ENCODE data around the gene LCP2.

LCP2 gene

DNA sequence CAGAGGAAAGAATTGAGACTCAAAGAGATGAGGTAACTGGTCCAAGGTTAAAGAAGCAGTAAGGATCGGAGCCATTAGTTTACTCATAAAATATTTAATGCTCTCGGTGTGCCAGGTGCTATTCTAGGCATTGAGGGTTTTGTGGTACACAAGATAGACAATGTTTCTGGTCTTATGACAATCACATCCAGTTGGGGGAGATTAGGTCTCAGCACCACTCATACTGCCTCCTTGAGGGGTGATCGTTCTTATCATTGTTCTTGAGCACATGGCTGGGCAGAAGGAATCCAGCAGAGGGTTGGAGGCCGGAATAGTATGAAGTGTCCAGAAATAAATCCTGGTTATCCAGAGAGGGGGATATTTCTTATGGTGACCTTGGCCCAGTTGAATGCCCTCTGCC lies 40.7 kb upstream of the LCP2 start:
- ATAC-seq, result no peak
- TF ChIP-seq CSDC2 (CRISPR knock-in tag; IDR thresholded peaks at IDR 0.05), result no peak
- no peak for TF ChIP-seq ZNF565 (CRISPR knock-in tag; conservative IDR thresholded peaks at IDR 0.05; ENCODE audit: low read depth)
- TF ChIP-seq ARNTL (CRISPR knock-in tag; IDR thresholded peaks at IDR 0.05; ENCODE audit: borderline replicate concordance, low read depth), result no peak

DNA sequence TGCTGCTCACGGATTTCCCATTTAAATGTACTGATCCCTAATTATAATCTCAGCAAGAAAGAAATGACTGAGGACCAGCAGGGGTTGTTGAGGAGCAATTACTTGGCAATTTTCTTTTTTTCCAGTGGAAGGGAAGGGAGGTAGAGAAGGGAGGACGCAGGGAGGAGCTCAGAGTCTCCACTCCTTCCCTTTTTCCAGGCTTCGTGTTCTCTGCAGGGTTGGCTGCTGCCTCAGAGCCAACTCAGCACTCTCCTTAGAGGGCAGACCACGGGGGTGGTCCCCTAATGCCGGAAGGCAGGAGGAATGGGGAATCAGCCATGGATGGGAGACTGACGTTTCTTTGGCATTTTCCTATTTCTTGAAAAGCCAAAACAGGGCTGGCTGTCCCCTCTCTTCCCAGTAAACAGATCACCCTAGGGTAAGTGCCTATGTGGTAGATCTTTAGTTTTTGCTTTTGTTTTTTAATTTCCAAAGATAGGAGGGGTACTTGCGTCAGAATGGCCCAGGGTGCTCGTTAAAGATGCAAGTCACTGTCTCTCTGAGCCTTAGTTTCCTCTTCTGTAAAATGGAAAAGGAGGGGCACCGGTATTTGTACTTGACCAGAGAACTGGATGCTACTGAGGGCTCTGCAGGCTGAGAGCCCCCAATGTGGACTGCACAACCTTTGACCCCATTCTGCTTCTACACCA lies 39.6 kb upstream of the LCP2 start:
- ATAC-seq, result no peak
- TF ChIP-seq TCF4 (CRISPR knock-in tag; IDR thresholded peaks at IDR 0.05; ENCODE audit: borderline replicate concordance), result no peak
- no peak for TF ChIP-seq SNAI2 (CRISPR knock-in tag; IDR thresholded peaks at IDR 0.05)
- TF ChIP-seq ZC3H10 (CRISPR knock-in tag; IDR thresholded peaks at IDR 0.05), result no peak
- no peak for TF ChIP-seq CSDC2 (CRISPR knock-in tag; IDR thresholded peaks at IDR 0.05)
- no peak for TF ChIP-seq TOX (CRISPR knock-in tag; IDR thresholded peaks at IDR 0.05; ENCODE audit: borderline replicate concordance)
- TF ChIP-seq, protein P1, sequence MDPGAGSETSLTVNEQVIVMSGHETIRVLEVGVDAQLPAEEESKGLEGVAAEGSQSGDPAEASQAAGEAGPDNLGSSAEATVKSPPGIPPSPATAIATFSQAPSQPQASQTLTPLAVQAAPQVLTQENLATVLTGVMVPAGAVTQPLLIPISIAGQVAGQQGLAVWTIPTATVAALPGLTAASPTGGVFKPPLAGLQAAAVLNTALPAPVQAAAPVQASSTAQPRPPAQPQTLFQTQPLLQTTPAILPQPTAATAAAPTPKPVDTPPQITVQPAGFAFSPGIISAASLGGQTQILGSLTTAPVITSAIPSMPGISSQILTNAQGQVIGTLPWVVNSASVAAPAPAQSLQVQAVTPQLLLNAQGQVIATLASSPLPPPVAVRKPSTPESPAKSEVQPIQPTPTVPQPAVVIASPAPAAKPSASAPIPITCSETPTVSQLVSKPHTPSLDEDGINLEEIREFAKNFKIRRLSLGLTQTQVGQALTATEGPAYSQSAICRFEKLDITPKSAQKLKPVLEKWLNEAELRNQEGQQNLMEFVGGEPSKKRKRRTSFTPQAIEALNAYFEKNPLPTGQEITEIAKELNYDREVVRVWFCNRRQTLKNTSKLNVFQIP (CRISPR knock-in tag; IDR thresholded peaks at IDR 0.05; ENCODE audit: borderline replicate concordance, low read depth), result no peak
- TF ChIP-seq GLIS3 (CRISPR knock-in tag; IDR thresholded peaks at IDR 0.05), result no peak
- TF ChIP-seq BACH2 (CRISPR knock-in tag; IDR thresholded peaks at IDR 0.05; ENCODE audit: borderline replicate concordance), result no peak
- TF ChIP-seq ESRRG (CRISPR knock-in tag; IDR thresholded peaks at IDR 0.05), result no peak
- TF ChIP-seq, protein P2, sequence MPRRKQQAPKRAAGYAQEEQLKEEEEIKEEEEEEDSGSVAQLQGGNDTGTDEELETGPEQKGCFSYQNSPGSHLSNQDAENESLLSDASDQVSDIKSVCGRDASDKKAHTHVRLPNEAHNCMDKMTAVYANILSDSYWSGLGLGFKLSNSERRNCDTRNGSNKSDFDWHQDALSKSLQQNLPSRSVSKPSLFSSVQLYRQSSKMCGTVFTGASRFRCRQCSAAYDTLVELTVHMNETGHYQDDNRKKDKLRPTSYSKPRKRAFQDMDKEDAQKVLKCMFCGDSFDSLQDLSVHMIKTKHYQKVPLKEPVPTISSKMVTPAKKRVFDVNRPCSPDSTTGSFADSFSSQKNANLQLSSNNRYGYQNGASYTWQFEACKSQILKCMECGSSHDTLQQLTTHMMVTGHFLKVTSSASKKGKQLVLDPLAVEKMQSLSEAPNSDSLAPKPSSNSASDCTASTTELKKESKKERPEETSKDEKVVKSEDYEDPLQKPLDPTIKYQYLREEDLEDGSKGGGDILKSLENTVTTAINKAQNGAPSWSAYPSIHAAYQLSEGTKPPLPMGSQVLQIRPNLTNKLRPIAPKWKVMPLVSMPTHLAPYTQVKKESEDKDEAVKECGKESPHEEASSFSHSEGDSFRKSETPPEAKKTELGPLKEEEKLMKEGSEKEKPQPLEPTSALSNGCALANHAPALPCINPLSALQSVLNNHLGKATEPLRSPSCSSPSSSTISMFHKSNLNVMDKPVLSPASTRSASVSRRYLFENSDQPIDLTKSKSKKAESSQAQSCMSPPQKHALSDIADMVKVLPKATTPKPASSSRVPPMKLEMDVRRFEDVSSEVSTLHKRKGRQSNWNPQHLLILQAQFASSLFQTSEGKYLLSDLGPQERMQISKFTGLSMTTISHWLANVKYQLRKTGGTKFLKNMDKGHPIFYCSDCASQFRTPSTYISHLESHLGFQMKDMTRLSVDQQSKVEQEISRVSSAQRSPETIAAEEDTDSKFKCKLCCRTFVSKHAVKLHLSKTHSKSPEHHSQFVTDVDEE (CRISPR knock-in tag; IDR thresholded peaks at IDR 0.05), result no peak
- TF ChIP-seq, protein P3, sequence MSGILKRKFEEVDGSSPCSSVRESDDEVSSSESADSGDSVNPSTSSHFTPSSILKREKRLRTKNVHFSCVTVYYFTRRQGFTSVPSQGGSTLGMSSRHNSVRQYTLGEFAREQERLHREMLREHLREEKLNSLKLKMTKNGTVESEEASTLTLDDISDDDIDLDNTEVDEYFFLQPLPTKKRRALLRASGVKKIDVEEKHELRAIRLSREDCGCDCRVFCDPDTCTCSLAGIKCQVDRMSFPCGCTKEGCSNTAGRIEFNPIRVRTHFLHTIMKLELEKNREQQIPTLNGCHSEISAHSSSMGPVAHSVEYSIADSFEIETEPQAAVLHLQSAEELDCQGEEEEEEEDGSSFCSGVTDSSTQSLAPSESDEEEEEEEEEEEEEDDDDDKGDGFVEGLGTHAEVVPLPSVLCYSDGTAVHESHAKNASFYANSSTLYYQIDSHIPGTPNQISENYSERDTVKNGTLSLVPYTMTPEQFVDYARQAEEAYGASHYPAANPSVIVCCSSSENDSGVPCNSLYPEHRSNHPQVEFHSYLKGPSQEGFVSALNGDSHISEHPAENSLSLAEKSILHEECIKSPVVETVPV (CRISPR knock-in tag; IDR thresholded peaks at IDR 0.05), result no peak
- TF ChIP-seq ZNF565 (CRISPR knock-in tag; conservative IDR thresholded peaks at IDR 0.05; ENCODE audit: low read depth), result no peak
- no peak for TF ChIP-seq OSR1 (CRISPR knock-in tag; IDR thresholded peaks at IDR 0.05)
- TF ChIP-seq ZNF70 (CRISPR knock-in tag; IDR thresholded peaks at IDR 0.05), result no peak
- TF ChIP-seq ZFP30 (CRISPR knock-in tag; IDR thresholded peaks at IDR 0.05), result no peak
- no peak for TF ChIP-seq ARNTL (CRISPR knock-in tag; IDR thresholded peaks at IDR 0.05; ENCODE audit: borderline replicate concordance, low read depth)
- TF ChIP-seq ZNF8 (CRISPR knock-in tag; IDR thresholded peaks at IDR 0.05), result no peak
- TF ChIP-seq RARB (CRISPR knock-in tag; IDR thresholded peaks at IDR 0.05), result no peak

DNA sequence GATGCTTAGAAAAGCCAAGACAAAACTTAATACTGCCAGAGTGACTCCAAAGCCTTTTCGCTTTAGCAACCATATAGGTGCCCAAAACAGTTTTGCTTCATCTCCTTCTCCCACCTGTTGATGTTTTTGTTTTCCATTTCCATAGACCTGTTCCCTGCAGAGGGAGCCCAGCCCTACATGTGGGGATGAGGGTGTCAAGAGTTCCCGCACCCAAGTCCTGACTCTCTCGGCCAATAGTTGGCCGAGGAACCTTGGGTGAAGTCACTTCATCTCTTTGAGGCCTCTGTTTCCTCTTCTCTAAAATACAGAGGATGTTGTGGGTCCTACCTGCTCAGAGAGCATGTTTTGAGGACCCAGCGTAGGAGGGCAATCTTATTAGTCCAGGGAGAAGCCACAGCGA lies 38.5 kb upstream of the LCP2 start:
- TF ChIP-seq TOX (CRISPR knock-in tag; IDR thresholded peaks at IDR 0.05; ENCODE audit: borderline replicate concordance) (no peak), ZNF8 (CRISPR knock-in tag; IDR thresholded peaks at IDR 0.05) (no peak), PPARA (CRISPR knock-in tag; IDR thresholded peaks at IDR 0.05; ENCODE audit: borderline replicate concordance) (no peak), ZFP30 (CRISPR knock-in tag; IDR thresholded peaks at IDR 0.05) (no peak), ARNTL (CRISPR knock-in tag; IDR thresholded peaks at IDR 0.05; ENCODE audit: borderline replicate concordance, low read depth) (no peak), ZNF70 (CRISPR knock-in tag; IDR thresholded peaks at IDR 0.05) (no peak)
- TF ChIP-seq, protein P2 (CRISPR knock-in tag; IDR thresholded peaks at IDR 0.05), result no peak
- TF ChIP-seq, protein P1 (CRISPR knock-in tag; IDR thresholded peaks at IDR 0.05; ENCODE audit: borderline replicate concordance, low read depth), result no peak
- ATAC-seq, result no peak

Data from SK-N-SH treated with all-trans-retinoic acid at 6 μM for 48 hours (cell line).